ENCODE measurements around the gene SLC2A5.

SLC2A5 gene

GRCh38 chr1:9071554-9072235 lies 2.3 kb upstream of the SLC2A5 start:
- H3K9ac ChIP-seq (ENCODE audit: insufficient read length, low read depth), result no peak overlapping the region
- no peak overlapping the region for H3K4me3 ChIP-seq (ENCODE audit: insufficient read length, low read depth)
- no peaks in the 10 kb centered on the region for H3K9me3 ChIP-seq (ENCODE audit: insufficient read depth, low read length)
- H3K27me3 ChIP-seq (ENCODE audit: insufficient read depth, insufficient read length), result no peaks in the 10 kb centered on the region
- peaks cover 6% of the 10 kb centered on the region for H3K4me1 ChIP-seq (ENCODE audit: insufficient read depth, insufficient read length)
- no peak for DNase-seq (ENCODE audit: low read depth, low spot score)
- no peaks in the 10 kb centered on the region for H3K36me3 ChIP-seq (ENCODE audit: insufficient read depth, insufficient read length, low read length)
- TF ChIP-seq SUZ12 (IDR thresholded peaks at IDR 0.05; ENCODE audit: extremely low read depth, insufficient read depth, insufficient read length) (no peak), ZNF274 (IDR thresholded peaks at IDR 0.05; ENCODE audit: low read depth, low read length) (no peak), YY1 (IDR thresholded peaks at IDR 0.05; ENCODE audit: insufficient read depth, insufficient read length) (no peak)

GRCh38 chr1:9070486-9070885 lies 1.1 kb upstream of the SLC2A5 start:
- no peaks in the 10 kb centered on the region for H3K36me3 ChIP-seq (ENCODE audit: insufficient read depth, insufficient read length, low read length)
- H3K9me3 ChIP-seq (ENCODE audit: insufficient read depth, low read length), result no peaks in the 10 kb centered on the region
- TF ChIP-seq ZNF274 (IDR thresholded peaks at IDR 0.05; ENCODE audit: low read depth, low read length), result no peak
- TF ChIP-seq SUZ12 (IDR thresholded peaks at IDR 0.05; ENCODE audit: extremely low read depth, insufficient read depth, insufficient read length), result no peak
- TF ChIP-seq YY1 (IDR thresholded peaks at IDR 0.05; ENCODE audit: insufficient read depth, insufficient read length), result no peak
- peaks cover 6% of the 10 kb centered on the region for H3K4me1 ChIP-seq (ENCODE audit: insufficient read depth, insufficient read length)
- no peak for DNase-seq (ENCODE audit: low read depth, low spot score)
- H3K27me3 ChIP-seq (ENCODE audit: insufficient read depth, insufficient read length), result no peaks in the 10 kb centered on the region
- no peak overlapping the region for H3K9ac ChIP-seq (ENCODE audit: insufficient read length, low read depth)
- no peak overlapping the region for H3K4me3 ChIP-seq (ENCODE audit: insufficient read length, low read depth)

- Histone ChIP-seq H3K36me3 (ENCODE audit: insufficient read depth, insufficient read length, low read length) (no peaks in the 10 kb centered on the region), H3K9me3 (ENCODE audit: insufficient read depth, low read length) (no peaks in the 10 kb centered on the region), H3K4me3 (ENCODE audit: insufficient read length, low read depth) (no peak overlapping the region), H3K4me1 (ENCODE audit: insufficient read depth, insufficient read length) (peaks cover 10% of the 10 kb centered on the region), H3K9ac (ENCODE audit: insufficient read length, low read depth) (no peak overlapping the region), H3K27me3 (ENCODE audit: insufficient read depth, insufficient read length) (no peaks in the 10 kb centered on the region)
- TF ChIP-seq ZNF274 (IDR thresholded peaks at IDR 0.05; ENCODE audit: low read depth, low read length) (no peak), YY1 (IDR thresholded peaks at IDR 0.05; ENCODE audit: insufficient read depth, insufficient read length) (no peak), SUZ12 (IDR thresholded peaks at IDR 0.05; ENCODE audit: extremely low read depth, insufficient read depth, insufficient read length) (no peak)
- DNase-seq (ENCODE audit: low read depth, low spot score), result no peak
Measured at GRCh38 chr1:9068981-9069325, 482 bp downstream of the SLC2A5 start.

GRCh38 chr1:9066945-9067807 lies 2.3 kb downstream of the SLC2A5 start:
- DNase-seq (ENCODE audit: low read depth, low spot score), result no peak
- Histone ChIP-seq H3K4me1 (ENCODE audit: insufficient read depth, insufficient read length) (peaks cover 10% of the 10 kb centered on the region), H3K4me3 (ENCODE audit: insufficient read length, low read depth) (no peak overlapping the region), H3K27me3 (ENCODE audit: insufficient read depth, insufficient read length) (no peaks in the 10 kb centered on the region), H3K9ac (ENCODE audit: insufficient read length, low read depth) (no peak overlapping the region), H3K36me3 (ENCODE audit: insufficient read depth, insufficient read length, low read length) (no peaks in the 10 kb centered on the region), H3K9me3 (ENCODE audit: insufficient read depth, low read length) (no peaks in the 10 kb centered on the region)
- TF ChIP-seq SUZ12 (IDR thresholded peaks at IDR 0.05; ENCODE audit: extremely low read depth, insufficient read depth, insufficient read length), result no peak

GRCh38 chr1:9065213-9065751 lies 4.2 kb downstream of the SLC2A5 start:
- Histone ChIP-seq H3K9ac (ENCODE audit: insufficient read length, low read depth) (no peak overlapping the region), H3K36me3 (ENCODE audit: insufficient read depth, insufficient read length, low read length) (no peaks in the 10 kb centered on the region), H3K4me3 (ENCODE audit: insufficient read length, low read depth) (no peak overlapping the region)

GRCh38 chr1:9062846-9063245 lies 6.6 kb downstream of the SLC2A5 start:
- no peak overlapping the region for H3K9ac ChIP-seq (ENCODE audit: insufficient read length, low read depth)
- no peak for TF ChIP-seq YY1 (IDR thresholded peaks at IDR 0.05; ENCODE audit: insufficient read depth, insufficient read length)
- no peak for DNase-seq (ENCODE audit: low read depth, low spot score)

More at GRCh38 chr1:9065213-9065751, 4.2 kb downstream of the SLC2A5 start:
- Histone ChIP-seq H3K9me3 (ENCODE audit: insufficient read depth, low read length) (no peaks in the 10 kb centered on the region), H3K27me3 (ENCODE audit: insufficient read depth, insufficient read length) (no peaks in the 10 kb centered on the region), H3K4me1 (ENCODE audit: insufficient read depth, insufficient read length) (peaks cover 14% of the 10 kb centered on the region)
- TF ChIP-seq YY1 (IDR thresholded peaks at IDR 0.05; ENCODE audit: insufficient read depth, insufficient read length) (no peak), ZNF274 (IDR thresholded peaks at IDR 0.05; ENCODE audit: low read depth, low read length) (no peak), SUZ12 (IDR thresholded peaks at IDR 0.05; ENCODE audit: extremely low read depth, insufficient read depth, insufficient read length) (no peak)
- DNase-seq (ENCODE audit: low read depth, low spot score), result no peak

GRCh38 chr1:9062021-9062471 lies 7.4 kb downstream of the SLC2A5 start:
- H3K9ac ChIP-seq (ENCODE audit: insufficient read length, low read depth), result no peak overlapping the region
- H3K27me3 ChIP-seq (ENCODE audit: insufficient read depth, insufficient read length), result no peaks in the 10 kb centered on the region
- no peak overlapping the region for H3K4me3 ChIP-seq (ENCODE audit: insufficient read length, low read depth)
- no peaks in the 10 kb centered on the region for H3K9me3 ChIP-seq (ENCODE audit: insufficient read depth, low read length)
- TF ChIP-seq SUZ12 (IDR thresholded peaks at IDR 0.05; ENCODE audit: extremely low read depth, insufficient read depth, insufficient read length) (no peak), YY1 (IDR thresholded peaks at IDR 0.05; ENCODE audit: insufficient read depth, insufficient read length) (no peak)
- peaks cover 9% of the 10 kb centered on the region for H3K4me1 ChIP-seq (ENCODE audit: insufficient read depth, insufficient read length)
- no peak for DNase-seq (ENCODE audit: low read depth, low spot score)
- no peaks in the 10 kb centered on the region for H3K36me3 ChIP-seq (ENCODE audit: insufficient read depth, insufficient read length, low read length)

More at GRCh38 chr1:9062846-9063245, 6.6 kb downstream of the SLC2A5 start:
- no peaks in the 10 kb centered on the region for H3K36me3 ChIP-seq (ENCODE audit: insufficient read depth, insufficient read length, low read length)
- no peaks in the 10 kb centered on the region for H3K9me3 ChIP-seq (ENCODE audit: insufficient read depth, low read length)
- no peak overlapping the region for H3K4me3 ChIP-seq (ENCODE audit: insufficient read length, low read depth)
- no peaks in the 10 kb centered on the region for H3K27me3 ChIP-seq (ENCODE audit: insufficient read depth, insufficient read length)
- peaks cover 9% of the 10 kb centered on the region for H3K4me1 ChIP-seq (ENCODE audit: insufficient read depth, insufficient read length)
